Mucosa of descending colon (tissue), 3 donors: ENCODE measurements around the gene C1QTNF8. TPM values are rescaled to one million over a fixed set of nuclear protein-coding genes. Genes with fewer than 3 reads are reported as not detected.
A peak's percentile ranks its signal among the peaks of the same experiment; 100 is the strongest.
"Not testable (repeated sequence)": the region's sequence is repeated elsewhere in the genome, so short reads cannot be mapped to it uniquely, and the experiment has no call there.

ENCODE experiments used
- ATAC-seq: fragments of 200-7000 bp; cut with Tn5 transposase; one replicate; pipeline ENCODE4 v1.9.1; 2020; ENCODE audit warnings: mild to moderate bottlenecking, moderate library complexity
- DNase-seq, 3 donors: peaks; one replicate each; pipeline ENCODE4 v3.0.0-alpha.2; 2020
- H3K36me3 ChIP-seq: fragments of 200-600 bp; one replicate; pipeline ENCODE4 v1.8.0; 2021; ENCODE audit warnings: low read depth, mild to moderate bottlenecking
- H3K4me1 ChIP-seq: fragments of 200-600 bp; one replicate; pipeline ENCODE4 v1.8.0; 2021; ENCODE audit warnings: low read depth, mild to moderate bottlenecking
- H3K4me3 ChIP-seq: fragments of 200-600 bp; one replicate; pipeline ENCODE4 v1.8.0; 2021; ENCODE audit warnings: mild to moderate bottlenecking
- H3K9me3 ChIP-seq: fragments of 200-600 bp; one replicate; pipeline ENCODE4 v1.8.0; 2021; ENCODE audit warnings: mild to moderate bottlenecking
- intact Hi-C, 2 donors: fragments of 100-400 bp; cut with DNase I in 1 of 2; cut with micrococcal nuclease in 1 of 2; formaldehyde crosslinking; loops; one replicate each; pipeline versions ENCODE4 v1.11.0 to v1.11.1; 2022; cut with DNase I, micrococcal nuclease
- total RNA-seq, 3 donors: library from RNA; stranded (reverse); fragmentation: NEBNext Ultra II Directional in 2 of 3; extraction: Animal tissue kit (Norgen Biotek cat#: 25700) in 2 of 3; gene quantifications; one replicate each; pipeline versions ENCODE4 v1.2.1 to v1.2.4, GENCODE V29; 2021 to 2023
- TF ChIP-seq, protein P1 (sequence below): fragments of 200-600 bp; IDR thresholded peaks from one replicate; pipeline ENCODE4 v1.8.0; 2022; ENCODE audit warnings: antibody characterized with exemption, mild to moderate bottlenecking
- donor health status: DM: no; HTN: no; CAD: no; lungs with moderate emphysema.
- donor health status: DM: no; HTN: no; CAD: no.
- donor health status: DM: no; HTN: yes; CAD: no.

Gene C1QTNF8
- total RNA-seq, 3 donors from 2014 or later = not detected

DNA sequence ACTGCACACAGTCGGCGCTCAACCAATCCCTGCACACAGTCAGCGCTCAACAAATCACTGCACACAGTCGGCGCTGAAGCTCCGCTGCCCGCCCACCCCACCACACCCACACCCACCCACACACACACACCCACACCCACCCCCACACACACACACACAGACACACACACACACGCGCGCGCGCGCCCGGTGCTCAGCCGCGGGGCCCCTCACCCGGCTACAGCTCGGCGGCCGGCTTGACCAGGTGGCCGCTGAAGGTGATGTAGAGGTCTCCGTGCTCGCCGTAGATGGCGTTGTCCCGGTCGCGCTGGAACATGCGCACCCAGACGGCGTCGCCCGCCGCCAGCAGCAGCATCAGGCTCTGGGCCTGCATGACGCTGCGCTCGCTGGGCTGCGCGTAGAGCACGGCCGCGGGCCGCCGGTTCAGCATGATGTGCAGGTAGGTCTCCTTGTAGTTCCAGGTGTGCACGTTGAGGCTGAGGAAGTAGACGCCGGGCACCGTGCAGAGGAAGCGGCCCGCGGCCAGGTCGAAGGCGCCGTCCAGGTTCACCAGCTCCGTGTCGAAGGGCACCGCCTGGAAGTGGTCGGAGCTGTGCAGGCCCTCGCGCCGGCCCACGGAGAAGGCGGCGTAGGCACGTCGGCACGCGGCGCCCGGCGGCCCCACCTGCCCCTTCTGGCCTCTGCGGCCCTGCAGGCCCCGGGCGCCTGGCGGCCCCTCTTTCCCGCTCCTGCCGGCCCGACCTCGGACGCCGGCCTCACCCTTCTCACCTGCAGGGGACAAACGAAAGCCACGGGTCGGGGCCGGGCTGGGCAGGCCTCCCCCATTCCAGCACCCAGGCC, 2.5 kb downstream of the C1QTNF8 start:
- ATAC-seq = no peak
- H3K4me3 ChIP-seq = no peak overlapping the region
- intact Hi-C loops = no loop called here
- no peaks in the 10 kb centered on the region for H3K9me3 ChIP-seq
- no peaks in the 10 kb centered on the region for H3K36me3 ChIP-seq
- DNase-seq = no peak
- TF ChIP-seq, protein P1, sequence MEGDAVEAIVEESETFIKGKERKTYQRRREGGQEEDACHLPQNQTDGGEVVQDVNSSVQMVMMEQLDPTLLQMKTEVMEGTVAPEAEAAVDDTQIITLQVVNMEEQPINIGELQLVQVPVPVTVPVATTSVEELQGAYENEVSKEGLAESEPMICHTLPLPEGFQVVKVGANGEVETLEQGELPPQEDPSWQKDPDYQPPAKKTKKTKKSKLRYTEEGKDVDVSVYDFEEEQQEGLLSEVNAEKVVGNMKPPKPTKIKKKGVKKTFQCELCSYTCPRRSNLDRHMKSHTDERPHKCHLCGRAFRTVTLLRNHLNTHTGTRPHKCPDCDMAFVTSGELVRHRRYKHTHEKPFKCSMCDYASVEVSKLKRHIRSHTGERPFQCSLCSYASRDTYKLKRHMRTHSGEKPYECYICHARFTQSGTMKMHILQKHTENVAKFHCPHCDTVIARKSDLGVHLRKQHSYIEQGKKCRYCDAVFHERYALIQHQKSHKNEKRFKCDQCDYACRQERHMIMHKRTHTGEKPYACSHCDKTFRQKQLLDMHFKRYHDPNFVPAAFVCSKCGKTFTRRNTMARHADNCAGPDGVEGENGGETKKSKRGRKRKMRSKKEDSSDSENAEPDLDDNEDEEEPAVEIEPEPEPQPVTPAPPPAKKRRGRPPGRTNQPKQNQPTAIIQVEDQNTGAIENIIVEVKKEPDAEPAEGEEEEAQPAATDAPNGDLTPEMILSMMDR = no peak
- H3K4me1 ChIP-seq = peaks cover 23% of the 10 kb centered on the region

DNA sequence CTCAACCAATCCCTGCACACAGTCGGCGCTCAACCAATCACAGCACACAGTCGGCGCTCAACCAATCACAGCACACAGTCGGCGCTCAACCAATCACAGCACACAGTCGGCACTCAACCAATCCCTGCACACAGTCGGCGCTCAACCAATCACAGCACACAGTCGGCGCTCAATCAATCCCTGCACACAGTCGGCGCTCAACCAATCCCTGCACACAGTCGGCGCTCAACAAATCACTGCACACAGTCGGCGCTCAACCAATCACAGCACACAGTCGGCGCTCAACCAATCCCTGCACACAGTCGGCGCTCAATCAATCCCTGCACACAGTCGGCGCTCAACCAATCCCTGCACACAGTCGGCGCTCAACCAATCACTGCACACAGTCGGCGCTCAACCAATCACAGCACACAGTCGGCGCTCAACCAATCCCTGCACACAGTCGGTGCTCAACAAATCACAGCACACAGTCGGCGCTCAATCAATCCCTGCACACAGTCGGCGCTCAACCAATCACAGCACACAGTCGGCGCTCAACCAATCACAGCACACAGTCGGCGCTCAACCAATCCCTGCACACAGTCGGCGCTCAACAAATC, 3.3 kb downstream of the C1QTNF8 start:
- DNase-seq, H3K4me3 ChIP-seq, ATAC-seq, H3K9me3 ChIP-seq, intact Hi-C loops, H3K36me3 ChIP-seq: not testable (repeated sequence)
- peaks cover 23% of the 10 kb centered on the region for H3K4me1 ChIP-seq

- no peaks in the 10 kb centered on the region for H3K9me3 ChIP-seq
- TF ChIP-seq, protein P1 = no peak
- intact Hi-C loops = no loop called here
Measured at GRCh38 chr16:1091992-1092552, 4.0 kb downstream of the C1QTNF8 start.

GRCh38 chr16:1090620-1091587, 5.1 kb downstream of the C1QTNF8 start:
- Histone ChIP-seq H3K4me3 (no peak overlapping the region), H3K36me3 (no peaks in the 10 kb centered on the region), H3K4me1 (peaks cover 23% of the 10 kb centered on the region), H3K9me3 (peaks cover under 1% of the 10 kb centered on the region)
- DNase-seq (no peak), ATAC-seq (no peak)
- TF ChIP-seq, protein P1 = no peak
- intact Hi-C loops = no loop called here

More at GRCh38 chr16:1091992-1092552, 4.0 kb downstream of the C1QTNF8 start:
- DNase-seq (no peak), ATAC-seq (no peak)
- Histone ChIP-seq H3K4me1 (peaks cover 23% of the 10 kb centered on the region), H3K4me3 (no peak overlapping the region), H3K36me3 (no peaks in the 10 kb centered on the region)

GRCh38 chr16:1089822-1090619, 6.0 kb downstream of the C1QTNF8 start:
- Histone ChIP-seq H3K36me3 (no peaks in the 10 kb centered on the region), H3K4me1 (peaks cover 23% of the 10 kb centered on the region), H3K9me3 (peaks cover 10% of the 10 kb centered on the region), H3K4me3 (no peak overlapping the region)
- TF ChIP-seq, protein P1 = peak; percentile 34
- DNase-seq (peak; percentile 93 to 96 (median 94)), ATAC-seq (peak; percentile 97)
- intact Hi-C loops = no loop called here
